Nephron progenitor cell (in vitro differentiated cells): ENCODE data around the gene CD38.
A peak's percentile ranks its signal among the peaks of the same experiment; 100 is the strongest.
"Not testable (repeated sequence)": the region's sequence is repeated elsewhere in the genome, so short reads cannot be mapped to it uniquely, and the experiment has no call there.

Experiments used
- DNase-seq: peaks from one replicate; pipeline ENCODE4 v3.0.0; 2021
- H3K27ac Mint-ChIP-seq: 2 replicates; pipeline ENCODE4 v1.8.0; 2021; ENCODE audit warnings: mild to moderate bottlenecking, moderate library complexity, mixed read lengths
- H3K27me3 Mint-ChIP-seq: 2 replicates; pipeline ENCODE4 v1.8.0; 2021; ENCODE audit warnings: mild to moderate bottlenecking, low read depth, mixed read lengths; ENCODE audit not compliant: poor library complexity
- H3K36me3 Mint-ChIP-seq: 2 replicates; pipeline ENCODE4 v1.8.0; 2021; ENCODE audit warnings: low read depth, mixed read lengths
- H3K4me1 Mint-ChIP-seq: 2 replicates; pipeline ENCODE4 v1.8.0; 2021; ENCODE audit warnings: mixed read lengths
- H3K4me3 Mint-ChIP-seq: 2 replicates; pipeline ENCODE4 v1.8.0; 2021; ENCODE audit warnings: mild to moderate bottlenecking, moderate library complexity, mixed read lengths
- H3K9me3 Mint-ChIP-seq: 2 replicates; pipeline ENCODE4 v1.8.0; 2021; ENCODE audit warnings: mild to moderate bottlenecking, moderate library complexity, mixed read lengths
- TF ChIP-seq, protein P1 (sequence below): fragments of 200-600 bp; sonication (generic); IDR thresholded peaks from 2 replicates; pipeline ENCODE4 v1.5.0; 2021; ENCODE audit warnings: antibody characterized with exemption

CD38 gene

DNA sequence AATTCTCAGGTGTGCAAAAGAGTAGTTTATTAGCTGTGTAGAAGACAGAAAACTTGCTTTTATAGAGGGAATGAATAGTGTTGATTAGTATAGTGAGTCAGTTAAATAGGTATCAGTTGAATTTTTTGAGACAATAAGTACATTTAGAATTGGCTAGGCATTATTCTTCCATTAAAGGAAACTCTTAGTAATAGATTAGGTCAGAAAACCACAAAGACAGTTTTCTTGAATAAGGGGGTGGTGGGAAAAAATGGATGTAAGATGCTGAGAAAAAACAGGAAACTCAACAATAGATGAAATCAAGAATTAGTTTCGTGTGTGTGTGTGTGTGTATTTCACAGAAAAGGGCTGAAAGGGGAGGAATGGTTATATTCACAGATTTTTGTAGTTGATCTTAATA lies 16.8 kb downstream of the CD38 start:
- DNase-seq = no peak
- no peak overlapping the region for H3K4me3 Mint-ChIP-seq
- H3K27me3 Mint-ChIP-seq = peaks cover 12% of the 10 kb centered on the region
- no peaks in the 10 kb centered on the region for H3K36me3 Mint-ChIP-seq
- no peaks in the 10 kb centered on the region for H3K4me1 Mint-ChIP-seq
- H3K9me3 Mint-ChIP-seq = peaks cover 18% of the 10 kb centered on the region
- TF ChIP-seq, protein P1, sequence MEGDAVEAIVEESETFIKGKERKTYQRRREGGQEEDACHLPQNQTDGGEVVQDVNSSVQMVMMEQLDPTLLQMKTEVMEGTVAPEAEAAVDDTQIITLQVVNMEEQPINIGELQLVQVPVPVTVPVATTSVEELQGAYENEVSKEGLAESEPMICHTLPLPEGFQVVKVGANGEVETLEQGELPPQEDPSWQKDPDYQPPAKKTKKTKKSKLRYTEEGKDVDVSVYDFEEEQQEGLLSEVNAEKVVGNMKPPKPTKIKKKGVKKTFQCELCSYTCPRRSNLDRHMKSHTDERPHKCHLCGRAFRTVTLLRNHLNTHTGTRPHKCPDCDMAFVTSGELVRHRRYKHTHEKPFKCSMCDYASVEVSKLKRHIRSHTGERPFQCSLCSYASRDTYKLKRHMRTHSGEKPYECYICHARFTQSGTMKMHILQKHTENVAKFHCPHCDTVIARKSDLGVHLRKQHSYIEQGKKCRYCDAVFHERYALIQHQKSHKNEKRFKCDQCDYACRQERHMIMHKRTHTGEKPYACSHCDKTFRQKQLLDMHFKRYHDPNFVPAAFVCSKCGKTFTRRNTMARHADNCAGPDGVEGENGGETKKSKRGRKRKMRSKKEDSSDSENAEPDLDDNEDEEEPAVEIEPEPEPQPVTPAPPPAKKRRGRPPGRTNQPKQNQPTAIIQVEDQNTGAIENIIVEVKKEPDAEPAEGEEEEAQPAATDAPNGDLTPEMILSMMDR = no peak
- H3K27ac Mint-ChIP-seq = no peak overlapping the region

- H3K4me3 Mint-ChIP-seq = no peak overlapping the region
- TF ChIP-seq, protein P1 = no peak
- H3K4me1 Mint-ChIP-seq = no peaks in the 10 kb centered on the region
- H3K27ac Mint-ChIP-seq = no peak overlapping the region
- H3K36me3 Mint-ChIP-seq = no peaks in the 10 kb centered on the region
- H3K9me3 Mint-ChIP-seq = peaks cover 16% of the 10 kb centered on the region
- DNase-seq = no peak
- H3K27me3 Mint-ChIP-seq = peaks cover 18% of the 10 kb centered on the region
Measured at GRCh38 chr4:15797320-15797719, 19.2 kb downstream of the CD38 start.

GRCh38 chr4:15799141-15799540 lies 21.0 kb downstream of the CD38 start:
- Mint-ChIP-seq H3K4me3 (no peak overlapping the region), H3K9me3 (peaks cover 7% of the 10 kb centered on the region), H3K27ac (no peak overlapping the region), H3K27me3 (peaks cover 23% of the 10 kb centered on the region), H3K36me3 (no peaks in the 10 kb centered on the region), H3K4me1 (no peaks in the 10 kb centered on the region)
- no peak for DNase-seq
- TF ChIP-seq, protein P1 = no peak

DNA sequence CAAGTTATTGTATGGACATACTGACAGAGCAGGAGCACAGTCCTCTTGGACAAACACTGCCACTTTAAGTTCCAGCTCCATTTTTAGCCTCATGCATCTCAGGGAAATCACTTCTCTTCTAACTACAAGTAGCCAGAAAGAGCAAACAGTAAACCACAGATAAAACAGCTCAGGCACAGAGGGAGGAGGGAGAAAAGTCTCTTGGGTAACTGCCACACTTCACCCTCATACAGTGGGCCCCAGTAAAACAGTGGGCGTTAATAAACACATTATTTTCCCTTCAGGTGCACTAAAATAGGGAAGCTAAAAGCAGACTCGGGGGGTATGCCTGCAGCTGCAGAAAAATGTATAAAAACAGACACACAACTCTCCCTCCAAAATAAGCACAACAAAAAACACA lies 21.6 kb downstream of the CD38 start:
- TF ChIP-seq, protein P1 = no peak
- no peaks in the 10 kb centered on the region for H3K36me3 Mint-ChIP-seq
- DNase-seq = no peak
- H3K4me1 Mint-ChIP-seq = no peaks in the 10 kb centered on the region
- peaks cover 27% of the 10 kb centered on the region for H3K27me3 Mint-ChIP-seq
- no peak overlapping the region for H3K4me3 Mint-ChIP-seq
- peaks cover 7% of the 10 kb centered on the region for H3K9me3 Mint-ChIP-seq
- H3K27ac Mint-ChIP-seq = no peak overlapping the region

DNA sequence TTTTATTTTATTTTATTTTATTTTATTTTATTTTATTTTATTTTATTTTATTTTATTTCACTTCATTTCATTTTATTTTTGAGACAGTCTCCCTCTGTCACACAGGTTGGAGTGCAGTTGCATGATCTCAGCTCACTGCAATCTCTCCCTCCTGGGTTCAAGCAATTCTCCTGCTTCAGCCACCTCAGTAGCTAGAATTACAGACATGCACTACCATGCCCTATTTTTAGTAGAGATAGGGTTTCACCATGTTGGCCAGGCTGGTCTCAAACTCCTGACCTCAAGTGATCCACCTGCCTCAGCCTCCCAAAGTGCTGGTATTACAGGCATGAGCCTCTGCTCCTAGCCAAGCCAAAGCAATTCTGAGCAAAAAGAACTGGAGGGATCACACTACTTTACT lies 24.4 kb downstream of the CD38 start:
- H3K4me3 Mint-ChIP-seq, H3K27ac Mint-ChIP-seq, DNase-seq, H3K9me3 Mint-ChIP-seq, H3K36me3 Mint-ChIP-seq, H3K4me1 Mint-ChIP-seq: not testable (repeated sequence)
- peaks cover 31% of the 10 kb centered on the region for H3K27me3 Mint-ChIP-seq

DNA sequence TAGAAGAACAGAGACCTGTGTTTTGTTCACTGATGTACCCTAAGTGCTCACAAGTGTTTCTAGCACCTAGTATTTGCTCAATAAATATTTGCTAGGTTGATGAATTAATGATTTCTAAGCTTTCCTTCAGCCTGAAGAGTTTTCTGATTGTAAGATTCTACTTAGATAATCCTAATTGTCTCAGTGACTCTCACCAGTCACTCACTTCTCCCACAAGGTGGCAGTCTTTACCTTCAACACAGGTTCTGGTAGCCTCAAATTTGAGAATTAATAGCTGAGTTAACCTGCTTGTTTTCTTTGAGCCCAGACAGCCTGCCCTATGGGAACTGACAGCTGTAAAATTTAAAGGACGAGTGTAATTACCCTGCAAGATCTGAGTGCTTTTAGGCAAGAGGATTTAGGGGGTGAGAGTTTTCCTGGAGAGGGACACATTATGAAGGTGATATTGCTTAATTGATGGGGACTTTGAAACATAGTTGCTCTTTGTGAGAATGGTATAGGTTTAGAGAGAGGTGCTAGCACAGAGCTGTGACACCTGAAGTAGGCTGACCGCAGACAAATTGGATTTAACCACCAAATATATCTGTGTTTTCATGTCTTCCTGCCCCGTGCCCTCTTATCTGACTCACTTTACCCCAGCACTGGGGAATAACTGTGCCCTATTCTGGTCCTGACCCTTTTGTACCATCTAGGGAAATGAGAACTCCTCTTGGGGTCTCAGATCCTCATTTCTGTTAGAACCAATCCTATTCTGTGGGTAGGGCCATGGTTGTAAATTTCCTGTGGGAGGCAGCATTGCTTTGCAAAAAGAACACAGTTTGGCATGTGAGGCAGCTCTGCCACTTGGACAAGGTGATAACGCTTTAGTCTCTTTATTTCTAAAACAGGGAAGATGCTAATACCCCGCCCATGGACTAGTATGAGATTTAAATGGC lies 27.7 kb downstream of the CD38 start:
- no peaks in the 10 kb centered on the region for H3K36me3 Mint-ChIP-seq
- TF ChIP-seq, protein P1 = peak; percentile 72
- no peak overlapping the region for H3K27ac Mint-ChIP-seq
- peaks cover 54% of the 10 kb centered on the region for H3K27me3 Mint-ChIP-seq
- DNase-seq = peak; percentile 47
- H3K4me1 Mint-ChIP-seq = no peaks in the 10 kb centered on the region
- no peaks in the 10 kb centered on the region for H3K9me3 Mint-ChIP-seq
- H3K4me3 Mint-ChIP-seq = no peak overlapping the region
